OCI-LY7 (cell line): ENCODE measurements around the gene RAD9A. TPM values are rescaled to one million over a fixed set of nuclear protein-coding genes. Genes with fewer than 3 reads are reported as not detected.
A peak's percentile ranks its signal among the peaks of the same experiment; 100 is the strongest.

ENCODE experiments used
- BruUV-seq: library from RNA; stranded (reverse); fragments of 400-500 nt; replicated peaks from 2 replicates; lab custom pipeline; 2021; lab: Mats Ljungman, UMichigan
- CTCF ChIA-PET: fragments of 300-600 bp; sonication (Branson Sonifier 250); formaldehyde crosslinking; loops from one replicate; lab custom pipeline; 2022; ENCODE audit warnings: antibody characterized with exemption; ENCODE audit not compliant: unreplicated experiment; lab: Charles Lee
- POLR2A ChIA-PET: fragments of 300-600 bp; sonication (Branson Sonifier 250); formaldehyde crosslinking; loops from one replicate; lab custom pipeline; 2022; ENCODE audit warnings: antibody characterized with exemption; lab: Charles Lee
- DNase-seq: peaks from one replicate; pipeline ENCODE4 v3.0.0-alpha.2; 2015; ENCODE audit warnings: low spot score
- H2AFZ ChIP-seq: fragments of 200-600 bp; sonication (generic), shearing (Covaris generic); 2 replicates; pipeline ENCODE4 v1.6.1; 2014; ENCODE audit warnings: mild to moderate bottlenecking, antibody characterized with exemption, low read length, moderate library complexity
- H3K27ac ChIP-seq: fragments of 200-600 bp; sonication (generic); 2 replicates; pipeline ENCODE4 v1.5.1; 2014; ENCODE audit warnings: mixed run types, low read depth, mild to moderate bottlenecking, moderate library complexity, low read length, inconsistent platforms; ENCODE audit not compliant: poor library complexity, severe bottlenecking
- H3K36me3 ChIP-seq: fragments of 200-600 bp; sonication (generic); 2 replicates; pipeline ENCODE4 v1.6.1; 2014; ENCODE audit warnings: mild to moderate bottlenecking, antibody characterized with exemption, low read length, moderate library complexity, mixed read lengths; ENCODE audit not compliant: insufficient read depth
- H3K4me1 ChIP-seq: fragments of 200-600 bp; sonication (generic); 2 replicates; pipeline ENCODE4 v1.5.1; 2014; ENCODE audit warnings: mild to moderate bottlenecking, low read length; ENCODE audit not compliant: insufficient read depth, poor library complexity, severe bottlenecking
- H3K4me2 ChIP-seq: fragments of 200-600 bp; sonication (generic); 2 replicates; pipeline ENCODE4 v1.6.1; 2014; ENCODE audit warnings: mild to moderate bottlenecking, low read length
- H3K4me3 ChIP-seq: fragments of 200-600 bp; sonication (generic); 2 replicates; pipeline ENCODE4 v1.5.1; 2014; ENCODE audit warnings: mild to moderate bottlenecking, low read depth, low read length; ENCODE audit not compliant: poor library complexity, severe bottlenecking
- H3K79me2 ChIP-seq: fragments of 200-600 bp; sonication (generic); 2 replicates; pipeline ENCODE4 v1.6.1; 2016; ENCODE audit warnings: low read depth, mild to moderate bottlenecking, low read length, moderate library complexity, mixed read lengths; ENCODE audit not compliant: insufficient read depth
- H3K9me2 ChIP-seq: fragments of 200-600 bp; sonication (generic); 2 replicates; pipeline ENCODE4 v1.6.1; 2016; ENCODE audit warnings: mild to moderate bottlenecking, low read length, mixed read lengths; ENCODE audit not compliant: insufficient read depth
- H3K9me3 ChIP-seq: fragments of 200-600 bp; sonication (generic); 2 replicates; pipeline ENCODE4 v1.6.1; 2014; ENCODE audit warnings: mild to moderate bottlenecking, mixed run types, low read length, mixed read lengths
- H4K20me1 ChIP-seq: fragments of 200-600 bp; sonication (generic); 2 replicates; pipeline ENCODE4 v1.6.1; 2014; ENCODE audit warnings: mild to moderate bottlenecking, antibody characterized with exemption, low read length, moderate library complexity, mixed read lengths; ENCODE audit not compliant: insufficient read depth
- EZH2phosphoT487 ChIP-seq: fragments of 200-600 bp; sonication (generic); IDR thresholded peaks from 2 replicates; pipeline ENCODE4 v1.6.1; 2018; ENCODE audit warnings: low read depth, borderline replicate concordance, mild to moderate bottlenecking, mixed run types, antibody characterized with exemption, low read length, moderate library complexity, mixed read lengths
- intact Hi-C: fragments of 100-400 bp; cut with micrococcal nuclease; formaldehyde crosslinking; loops from one replicate; pipeline ENCODE4 v1.10.0; 2022; ENCODE audit not compliant: unreplicated experiment
- total RNA-seq, 2 experiments: library from RNA; depleted of rRNA in 1 of 2; stranded (reverse); fragments of >200 nt in 1 of 2; shearing (Covaris generic) in 1 of 2; gene quantifications; 2 replicates each; pipeline ENCODE4 v1.2.3, GENCODE V29; 2014 to 2022
- TF ChIP-seq, protein P1 (sequence below): fragments of 200-600 bp; sonication (generic); conservative IDR thresholded peaks from 2 replicates; pipeline ENCODE4 v1.5.1; 2014; ENCODE audit warnings: mild to moderate bottlenecking, antibody characterized with exemption, low read length, moderate library complexity, mixed read lengths

The RAD9A gene
- total RNA-seq, 2 experiments from 2014 or later = 51.0 to 62.2 TPM

DNA sequence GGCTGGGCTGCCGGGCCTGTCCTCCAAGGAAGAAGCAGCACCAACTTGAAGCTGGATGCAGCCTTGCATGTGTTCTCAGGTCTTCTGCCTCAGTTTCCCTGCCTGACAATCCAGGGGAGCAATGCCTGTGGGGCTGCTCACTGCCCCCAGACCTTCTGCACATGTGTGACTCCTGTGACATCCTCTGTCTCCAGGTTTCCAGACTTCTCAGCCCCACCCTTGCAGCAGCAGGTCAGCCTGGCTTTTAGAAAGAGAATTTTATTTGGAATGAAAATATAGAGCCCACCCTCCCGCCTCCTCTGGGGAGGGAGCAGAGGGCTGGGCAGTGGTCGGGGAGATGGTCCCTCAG lies 46.0 kb downstream of the RAD9A start:
- Histone ChIP-seq H4K20me1 (peaks cover 12% of the 10 kb centered on the region), H3K79me2 (peaks cover 29% of the 10 kb centered on the region), H3K4me3 (peak overlapping the region; percentile 81), H3K4me2 (peak overlapping the region; percentile 97), H3K4me1 (peaks cover 87% of the 10 kb centered on the region), H3K36me3 (peaks cover 53% of the 10 kb centered on the region), H2AFZ (no peak overlapping the region), H3K9me2 (no peaks in the 10 kb centered on the region), H3K9me3 (no peaks in the 10 kb centered on the region), H3K27ac (peak overlapping the region; percentile 94)
- DNase-seq = no peak
- TF ChIP-seq, protein P1, sequence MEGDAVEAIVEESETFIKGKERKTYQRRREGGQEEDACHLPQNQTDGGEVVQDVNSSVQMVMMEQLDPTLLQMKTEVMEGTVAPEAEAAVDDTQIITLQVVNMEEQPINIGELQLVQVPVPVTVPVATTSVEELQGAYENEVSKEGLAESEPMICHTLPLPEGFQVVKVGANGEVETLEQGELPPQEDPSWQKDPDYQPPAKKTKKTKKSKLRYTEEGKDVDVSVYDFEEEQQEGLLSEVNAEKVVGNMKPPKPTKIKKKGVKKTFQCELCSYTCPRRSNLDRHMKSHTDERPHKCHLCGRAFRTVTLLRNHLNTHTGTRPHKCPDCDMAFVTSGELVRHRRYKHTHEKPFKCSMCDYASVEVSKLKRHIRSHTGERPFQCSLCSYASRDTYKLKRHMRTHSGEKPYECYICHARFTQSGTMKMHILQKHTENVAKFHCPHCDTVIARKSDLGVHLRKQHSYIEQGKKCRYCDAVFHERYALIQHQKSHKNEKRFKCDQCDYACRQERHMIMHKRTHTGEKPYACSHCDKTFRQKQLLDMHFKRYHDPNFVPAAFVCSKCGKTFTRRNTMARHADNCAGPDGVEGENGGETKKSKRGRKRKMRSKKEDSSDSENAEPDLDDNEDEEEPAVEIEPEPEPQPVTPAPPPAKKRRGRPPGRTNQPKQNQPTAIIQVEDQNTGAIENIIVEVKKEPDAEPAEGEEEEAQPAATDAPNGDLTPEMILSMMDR = no peak
- TF ChIP-seq EZH2phosphoT487 = no peak
- intact Hi-C loops = loop anchor here (1.0 to 2.0 kb wide), 4 partner anchors 27 to 69 kb away; partner anchors contain the start of gene TMEM134
- POLR2A ChIA-PET = interaction anchor here (0.6 to 3.6 kb wide), 18 partner anchors 8 to 652 kb away, joined by 3 to 38 read pairs (median 6); partner anchors contain the start of genes PPP1CA, RAD9A, RPS6KB2 and TBC1D10C
- TSS peak; percentile 25 for BruUV-seq
- CTCF ChIA-PET = interaction anchor here (0.6 to 1.8 kb wide), 4 partner anchors 12 to 85 kb away, joined by 3 to 11 read pairs (median 5); partner anchors contain the start of gene PPP1CA

DNA sequence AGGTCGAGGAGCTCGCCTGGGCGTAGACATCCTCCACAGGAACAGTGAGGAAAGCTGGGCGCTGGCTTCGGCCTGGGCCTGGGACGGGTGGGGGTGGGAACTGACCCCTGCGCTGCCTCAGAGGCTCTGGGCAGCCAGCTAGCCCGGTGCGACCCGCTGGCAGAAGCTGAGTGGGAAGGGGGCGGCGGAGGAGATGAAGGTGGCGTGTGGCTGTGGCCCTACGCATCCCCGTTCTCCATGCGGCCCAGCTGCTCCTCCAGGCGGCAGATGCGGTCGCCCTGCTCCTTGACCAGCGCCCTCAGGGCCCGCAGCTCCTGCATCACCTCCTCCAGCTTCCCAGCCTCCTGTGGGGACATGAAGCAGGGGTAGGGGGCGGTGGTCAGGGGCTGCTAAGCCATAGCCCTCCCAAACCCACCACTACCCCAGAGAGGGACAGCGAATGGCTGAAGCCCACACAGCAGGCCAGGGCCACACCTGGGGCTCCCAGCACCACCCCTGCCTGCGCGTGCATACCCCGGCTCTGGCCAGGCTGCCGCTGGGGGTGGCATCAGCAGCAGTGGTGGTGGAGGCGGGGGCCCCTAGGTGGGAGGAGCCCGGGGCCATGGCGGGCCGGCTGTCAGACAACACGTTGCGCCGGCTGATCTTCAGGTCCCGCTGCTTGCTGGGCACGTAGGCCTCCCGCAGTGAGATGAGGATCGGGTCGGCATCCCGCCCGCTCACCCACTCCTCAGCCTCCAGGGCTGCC lies 46.5 kb downstream of the RAD9A start:
- Histone ChIP-seq H4K20me1 (peaks cover 12% of the 10 kb centered on the region), H3K36me3 (peaks cover 48% of the 10 kb centered on the region), H2AFZ (no peak overlapping the region), H3K27ac (peak overlapping the region; percentile 94), H3K9me2 (no peaks in the 10 kb centered on the region), H3K4me2 (peak overlapping the region; percentile 97), H3K9me3 (no peaks in the 10 kb centered on the region), H3K79me2 (peaks cover 29% of the 10 kb centered on the region), H3K4me3 (peak overlapping the region; percentile 81), H3K4me1 (peaks cover 86% of the 10 kb centered on the region)
- TF ChIP-seq, protein P1 = 0 out of 2 replicates have a peak, but pooled peaks have one; percentile 28
- TF ChIP-seq EZH2phosphoT487 = no peak
- intact Hi-C loops = no loop called here
- BruUV-seq = TSS peak; percentile 48
- CTCF ChIA-PET = interaction anchor here (0.9 to 1.8 kb wide), 5 partner anchors 11 to 37 kb away, joined by 3 to 11 read pairs (median 6); partner anchors contain the start of gene PPP1CA
- POLR2A ChIA-PET = interaction anchor here (0.6 to 3.6 kb wide), 19 partner anchors 7 to 652 kb away, joined by 3 to 38 read pairs (median 5); partner anchors contain the start of genes PPP1CA, RAD9A, RPS6KB2 and TBC1D10C
- peak; percentile 81 for DNase-seq
